Esophagus muscularis mucosa (tissue), 3 donors: ENCODE measurements around the gene UBAC1.

Source experiments
- CTCF ChIP-seq, 3 experiments: fragments of 200-600 bp in 2 of 3; fragments of 450-650 bp in 1 of 3; sonication (generic) in 2 of 3; IDR thresholded peaks; one replicate each; pipeline ENCODE4 v1.5.1; 2017 to 2019; ENCODE audit warnings: antibody characterized with exemption in 3 of 3, mild to moderate bottlenecking in 2 of 3, moderate library complexity in 1 of 3
- POLR2A ChIP-seq: fragments of 450-650 bp; IDR thresholded peaks from one replicate; pipeline ENCODE4 v1.6.1; 2017; ENCODE audit warnings: antibody characterized with exemption, moderate library complexity, mild to moderate bottlenecking, low read depth

GRCh38 chr9:135979547-135980166, 18.5 kb upstream of the UBAC1 start:
- no peak for TF ChIP-seq CTCF (IDR thresholded peaks at IDR 0.05)
- no peak for TF ChIP-seq POLR2A
